ENCODE results near the gene GOLGA6L2.
"Not testable (repeated sequence)": the region's sequence is repeated elsewhere in the genome, so short reads cannot be mapped to it uniquely, and the experiment has no call there.

Gene GOLGA6L2

DNA sequence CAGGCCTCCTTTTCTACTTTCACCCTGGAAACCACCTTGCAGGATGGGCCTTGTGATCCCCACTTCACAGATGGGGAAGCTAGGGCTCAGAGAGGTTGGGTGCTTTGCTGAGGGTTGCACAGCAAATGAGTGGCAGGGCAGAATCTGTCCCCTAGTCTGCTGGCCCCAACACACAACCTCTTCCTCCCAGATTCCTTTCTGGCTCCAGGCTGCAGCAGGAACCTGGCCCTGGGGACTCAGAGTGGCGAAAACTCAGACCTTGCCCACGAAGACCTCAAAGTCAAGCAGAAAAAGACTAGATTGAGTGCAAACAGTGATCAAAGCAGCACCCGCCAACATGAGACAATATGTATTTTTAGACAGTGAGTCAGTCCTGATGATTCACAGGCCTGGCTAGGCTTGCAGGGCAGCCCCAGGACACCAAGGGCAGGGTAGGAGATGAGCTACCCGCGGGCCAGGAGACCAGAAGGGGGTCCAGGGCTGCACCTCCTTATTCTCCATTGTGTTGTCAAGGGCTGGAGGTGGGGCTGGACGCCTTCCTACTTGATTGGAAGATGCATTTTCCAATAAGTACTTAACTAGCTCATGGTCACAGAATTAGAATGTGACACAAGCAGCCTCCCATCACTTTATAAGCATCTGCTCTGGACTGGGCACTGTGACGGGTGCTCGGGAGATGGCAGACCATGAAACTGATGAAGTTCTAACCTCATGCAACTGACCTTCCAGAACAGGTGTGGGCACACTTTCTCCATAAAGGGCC lies 23.9 kb downstream of the GOLGA6L2 start:
- DNase-seq: no peak

DNA sequence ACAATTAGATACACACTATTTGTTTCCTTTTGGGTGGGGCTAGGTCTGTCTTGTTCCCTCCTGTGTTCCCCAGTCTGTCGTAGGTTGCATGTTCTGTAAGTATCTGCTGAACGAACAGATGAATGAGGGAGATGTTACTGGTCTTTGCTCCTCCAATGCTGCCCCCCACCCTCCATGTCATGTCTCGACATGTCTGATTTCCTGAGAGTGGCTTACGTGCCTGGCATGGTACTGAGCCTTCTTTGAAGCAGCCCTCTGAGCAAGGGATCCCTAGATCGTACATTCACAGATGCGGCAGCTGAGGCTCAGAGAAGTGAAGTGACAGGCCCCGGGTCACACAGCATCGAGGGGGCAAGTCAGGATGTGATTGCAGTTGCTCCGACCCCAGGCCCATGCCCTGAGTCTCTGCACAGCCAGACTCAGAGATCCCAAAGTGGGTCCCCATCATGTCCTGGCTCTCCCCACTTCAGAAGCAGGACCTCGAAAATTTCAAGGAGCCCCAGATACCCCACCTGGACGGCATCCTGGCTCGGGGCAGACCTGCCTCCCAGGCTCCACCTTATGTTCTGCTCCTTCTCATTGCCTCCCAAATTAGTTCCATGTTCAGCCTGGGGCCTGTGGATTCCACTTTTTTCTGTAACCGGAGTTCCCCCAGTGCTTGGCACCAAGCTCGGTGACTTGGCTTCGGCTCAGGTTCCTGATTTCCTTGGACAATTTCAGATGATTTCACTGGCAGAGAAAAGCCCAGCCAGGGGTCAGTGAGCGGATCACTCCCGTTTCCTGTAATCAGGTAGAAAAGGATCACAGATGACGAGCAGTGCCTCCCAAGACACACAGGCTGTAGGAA lies 24.7 kb downstream of the GOLGA6L2 start:
- no peak for DNase-seq

DNA sequence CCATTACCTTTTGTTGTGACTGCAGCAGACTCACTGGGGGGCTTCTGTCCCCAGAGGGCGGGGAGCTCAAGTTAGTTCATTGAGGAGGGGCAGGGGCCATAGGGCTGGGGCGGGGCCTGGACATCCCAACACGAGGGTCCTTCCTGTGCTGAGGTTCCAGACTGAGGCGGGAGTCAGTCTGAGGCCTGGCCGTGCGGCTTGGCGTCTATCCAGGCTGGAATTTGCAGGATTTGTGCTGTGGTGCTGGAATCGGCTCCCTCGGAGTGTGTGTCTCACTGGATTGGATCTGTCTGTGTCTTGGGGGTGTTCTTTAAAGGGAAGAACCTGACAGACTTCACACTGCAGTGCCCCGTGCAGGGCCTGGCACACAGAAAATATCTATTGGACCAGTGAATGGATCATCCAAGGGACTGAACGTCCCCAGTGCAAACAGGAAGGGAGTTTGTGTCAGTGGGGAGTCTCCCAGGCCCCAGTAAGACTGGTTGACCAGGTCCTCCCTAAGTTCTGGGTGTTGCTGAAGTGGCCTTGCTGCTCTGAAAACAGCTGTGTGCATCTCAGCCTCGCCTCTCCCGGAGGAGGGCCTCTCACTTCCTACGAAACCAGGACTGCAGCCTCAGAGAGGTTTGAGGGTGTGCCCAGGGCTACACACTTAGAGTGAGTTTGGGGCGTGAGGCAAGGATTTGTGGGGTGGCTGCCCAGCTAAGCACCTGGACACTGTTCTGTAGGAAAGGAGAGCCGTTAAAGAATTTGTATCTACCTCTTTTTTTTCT lies 26.1 kb downstream of the GOLGA6L2 start:
- DNase-seq: no peak

DNA sequence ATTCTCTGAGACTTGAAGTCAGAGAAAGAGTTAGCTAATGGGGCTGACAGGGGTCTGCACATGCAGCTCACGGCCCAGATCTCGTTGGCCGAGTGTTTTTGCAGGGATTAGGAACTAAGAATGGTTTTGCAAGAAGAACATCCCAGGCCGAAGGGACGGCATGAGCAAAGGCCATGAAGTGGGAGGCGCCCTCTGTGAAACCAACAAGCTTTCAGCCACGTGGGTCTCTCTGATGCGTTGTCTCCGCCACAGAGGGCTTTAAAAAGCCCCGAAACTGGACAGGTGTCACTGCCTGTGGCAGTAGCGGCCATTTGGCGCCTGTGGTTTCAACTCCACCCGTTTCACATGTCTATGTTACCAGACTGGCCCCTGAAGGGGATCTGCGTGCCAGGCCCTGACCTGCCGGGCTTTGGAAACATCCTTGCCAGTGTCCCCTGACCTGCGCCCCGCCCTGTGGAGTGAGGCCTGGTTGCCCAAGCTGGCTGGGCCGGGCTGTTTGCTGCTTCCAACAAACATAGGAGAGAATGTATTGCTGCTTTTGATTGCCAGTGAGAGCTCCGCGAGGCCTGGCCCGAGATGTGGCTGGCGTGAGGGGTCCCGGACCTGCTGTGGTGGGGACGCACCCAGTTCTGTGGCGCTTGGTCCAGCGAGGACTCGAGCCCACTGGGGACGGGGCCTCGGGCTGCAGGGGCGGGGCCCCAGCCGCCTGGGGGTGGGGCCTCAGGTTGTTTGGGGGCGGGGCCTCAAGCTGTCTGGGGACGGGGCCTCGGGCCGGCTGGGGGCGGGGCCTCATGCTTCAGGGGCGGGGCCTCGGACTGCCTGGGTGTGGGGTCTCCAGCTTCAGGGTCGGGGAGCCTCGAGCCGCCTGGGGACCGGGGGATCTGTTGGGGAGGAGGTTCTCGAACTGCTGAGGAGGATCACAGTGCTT lies 30.4 kb downstream of the GOLGA6L2 start:
- no peak for DNase-seq

DNA sequence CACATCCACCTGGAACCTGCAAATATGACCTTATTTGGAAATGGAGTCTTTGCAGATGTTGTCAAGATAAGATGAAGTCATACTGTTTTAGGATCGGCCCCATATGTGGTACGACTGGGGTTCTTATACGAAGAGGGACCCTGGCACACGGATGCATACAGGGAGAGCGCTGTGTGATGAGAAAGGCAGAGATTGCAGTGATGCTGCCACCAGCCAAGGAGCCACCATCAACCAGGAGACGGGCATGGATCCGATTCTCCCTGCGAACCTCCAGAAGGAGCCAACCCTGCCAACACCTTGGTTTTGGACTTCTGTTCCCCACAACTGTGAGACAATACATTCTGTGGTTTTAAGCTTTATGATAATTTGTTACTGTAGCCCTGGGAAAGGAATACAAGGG lies 31.2 kb downstream of the GOLGA6L2 start:
- DNase-seq: not testable (repeated sequence)

DNA sequence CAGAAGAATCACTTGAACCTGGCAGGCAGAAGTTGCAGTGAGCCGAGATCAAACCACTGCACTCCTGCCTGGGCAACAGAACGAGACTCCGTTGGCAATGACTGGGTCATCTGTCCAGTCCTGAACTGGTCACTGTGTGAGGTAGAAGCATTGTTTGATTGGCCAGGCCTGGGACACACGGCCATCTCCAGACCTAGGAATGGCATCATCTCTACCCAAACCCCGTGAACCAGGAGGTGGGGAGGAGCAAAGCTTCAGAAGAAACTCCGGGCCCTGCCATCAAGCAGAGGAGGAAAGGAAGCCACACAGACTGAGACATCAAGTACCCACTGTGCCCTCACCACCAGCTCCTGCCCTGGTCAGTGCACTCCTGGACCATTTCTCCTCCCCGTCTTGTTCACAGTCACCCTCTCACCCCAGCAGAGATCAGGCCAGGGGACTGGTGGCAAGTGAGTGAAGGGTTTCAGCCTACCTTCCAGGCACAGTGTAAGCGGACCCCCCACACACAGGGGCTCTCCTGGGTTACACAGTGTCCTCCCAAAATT lies 31.6 kb downstream of the GOLGA6L2 start:
- no peak for DNase-seq

DNA sequence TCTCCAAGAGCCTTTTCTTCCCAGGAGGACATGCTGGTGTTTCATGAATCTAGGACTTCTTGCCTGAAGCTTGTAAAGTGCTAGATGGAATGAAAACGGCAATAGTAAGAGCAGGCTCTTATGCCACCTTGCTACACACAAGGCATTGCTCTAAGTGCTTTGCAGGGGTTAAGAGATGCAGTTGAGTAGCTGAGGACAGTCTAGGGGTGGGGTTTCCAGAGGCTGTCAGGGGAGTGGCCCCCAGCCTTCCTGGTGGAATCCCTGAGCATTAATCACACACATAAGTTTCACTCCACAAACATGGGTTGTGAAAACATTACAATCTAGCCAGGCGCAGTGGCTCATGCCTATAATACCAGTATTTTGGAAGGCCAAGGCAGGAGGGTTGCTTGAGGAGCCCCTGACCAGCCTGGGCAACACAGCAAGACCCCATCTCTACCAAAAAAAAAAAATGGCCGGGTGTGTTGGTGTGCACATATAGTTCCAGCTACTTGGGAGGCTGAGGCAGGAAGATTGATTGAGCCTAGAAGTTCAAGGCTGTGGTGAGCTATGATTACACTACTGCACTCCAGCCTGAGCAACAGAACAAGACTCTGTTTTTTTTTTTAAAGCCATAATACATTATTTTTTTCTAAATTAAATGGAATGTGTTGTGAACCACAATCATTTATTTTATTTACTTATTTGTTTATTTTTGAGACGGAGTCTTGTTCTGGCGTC lies 34.0 kb downstream of the GOLGA6L2 start:
- DNase-seq: not testable (repeated sequence)

DNA sequence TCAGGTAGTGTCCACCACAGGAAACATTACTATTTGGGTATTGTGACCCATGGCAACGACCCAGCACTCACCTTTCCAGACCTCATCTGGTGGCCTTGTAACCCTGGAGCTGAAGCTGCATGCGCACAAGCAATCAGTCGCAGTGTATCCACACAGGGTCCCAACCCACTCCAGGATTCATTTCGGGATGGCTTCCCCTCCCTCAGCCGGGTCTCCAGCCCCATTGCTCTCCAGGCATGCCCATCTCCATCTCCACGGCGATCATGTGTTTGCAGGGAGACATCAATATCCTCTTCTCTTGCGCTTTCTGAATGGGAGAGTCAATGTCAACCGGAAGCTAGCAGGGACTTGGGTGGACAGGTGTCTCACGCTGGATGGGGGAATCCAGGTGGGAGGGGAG lies 35.2 kb downstream of the GOLGA6L2 start:
- no peak for DNase-seq

DNA sequence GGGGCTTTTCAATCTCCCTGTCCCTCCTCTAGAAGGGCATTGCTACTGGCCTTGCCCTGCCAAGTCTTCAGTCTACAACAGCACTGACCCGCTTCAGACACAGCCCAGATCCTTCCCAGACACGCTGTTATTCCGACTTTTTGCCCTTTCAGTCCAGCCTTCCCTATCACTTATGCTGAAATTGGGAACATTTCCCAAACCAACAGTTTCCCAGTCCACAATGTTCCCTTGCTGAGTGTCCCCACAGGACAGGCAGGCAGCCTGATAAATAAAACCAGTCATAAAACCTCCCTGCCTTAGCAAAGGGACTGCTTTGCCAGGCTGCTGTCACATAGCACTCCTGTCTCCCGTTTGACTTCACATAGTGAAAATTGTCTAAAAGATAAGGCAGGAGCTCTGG lies 43.5 kb downstream of the GOLGA6L2 start:
- no peak for DNase-seq

DNA sequence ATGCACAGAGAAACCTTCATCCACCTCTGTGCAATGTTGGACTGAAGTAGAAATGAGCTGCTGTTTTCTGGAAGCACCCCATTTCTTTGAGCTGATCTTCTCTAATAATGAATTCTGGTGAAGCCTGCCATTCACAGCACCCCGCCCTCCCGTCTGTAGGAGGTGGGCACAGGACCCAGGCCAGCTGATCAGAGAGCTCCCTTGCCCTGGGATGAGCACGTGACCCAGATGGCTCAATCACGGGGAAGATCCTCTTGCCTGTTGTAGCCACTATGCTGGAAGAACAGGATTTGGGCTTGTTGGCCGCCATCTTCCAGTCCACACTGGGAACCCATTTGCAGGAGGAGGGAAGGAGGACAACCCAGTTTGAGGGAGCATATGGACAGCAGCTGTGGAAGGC lies 44.5 kb downstream of the GOLGA6L2 start:
- no peak for DNase-seq

DNA sequence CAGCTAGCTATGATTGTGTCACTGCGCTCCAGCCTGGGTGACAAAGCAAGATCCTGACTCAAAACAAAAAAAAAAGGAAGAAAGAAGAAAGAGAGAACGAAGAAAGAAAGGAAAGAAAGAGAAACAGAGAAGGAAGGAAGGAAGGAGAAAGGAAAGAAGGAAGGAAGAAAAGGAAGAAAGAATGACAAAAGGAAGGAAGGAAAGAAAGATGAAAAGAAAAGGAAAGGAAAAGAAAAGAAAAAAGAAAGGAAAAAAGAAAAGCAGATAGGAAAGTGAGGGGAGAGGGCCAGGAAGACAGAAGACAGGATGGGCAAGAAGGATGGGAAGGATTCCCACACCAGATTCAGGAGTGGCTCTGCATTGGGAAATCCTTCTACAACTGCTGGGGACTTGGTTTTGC lies 44.9 kb downstream of the GOLGA6L2 start:
- no peak for DNase-seq

DNA sequence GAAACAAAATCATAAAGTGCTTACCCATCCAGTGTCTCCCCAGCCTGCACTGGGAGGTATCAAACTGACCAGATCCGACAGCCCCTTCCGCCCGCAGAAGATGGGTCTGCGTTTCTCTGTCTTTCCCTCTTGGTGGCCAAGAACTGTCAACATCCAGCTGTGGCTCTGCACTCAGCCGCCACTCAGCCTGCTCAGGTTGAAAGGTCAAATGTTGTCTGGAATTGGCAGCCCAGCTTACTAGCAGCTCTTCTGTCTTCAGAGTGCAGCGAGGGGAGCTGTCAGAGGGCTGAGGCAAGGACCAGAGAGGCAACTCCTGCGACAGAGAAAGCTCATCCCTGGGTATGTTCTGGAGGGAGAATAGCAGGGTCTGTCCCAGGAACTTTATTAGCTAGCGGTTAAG lies 45.4 kb downstream of the GOLGA6L2 start:
- DNase-seq: no peak

DNA sequence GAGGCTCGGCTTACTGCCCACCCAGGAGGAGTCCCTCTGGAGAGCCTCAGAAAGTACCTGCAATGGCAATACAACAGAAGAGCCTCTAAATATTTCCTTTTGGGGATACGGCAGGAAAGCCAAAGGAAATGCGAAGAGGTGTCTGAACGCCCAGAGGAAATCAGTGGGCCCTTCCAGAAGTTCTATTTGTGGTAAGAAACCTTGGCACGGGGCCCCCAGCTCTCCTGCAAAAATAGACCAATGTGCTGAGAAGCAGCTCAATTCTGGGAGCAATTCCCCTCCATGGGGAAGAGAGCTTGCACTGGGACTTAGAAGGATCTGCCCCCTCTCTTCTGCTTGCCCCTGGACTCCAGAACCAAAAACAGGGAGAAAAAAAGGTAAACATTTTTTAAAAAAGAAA lies 47.8 kb downstream of the GOLGA6L2 start:
- not testable (repeated sequence) for DNase-seq

DNA sequence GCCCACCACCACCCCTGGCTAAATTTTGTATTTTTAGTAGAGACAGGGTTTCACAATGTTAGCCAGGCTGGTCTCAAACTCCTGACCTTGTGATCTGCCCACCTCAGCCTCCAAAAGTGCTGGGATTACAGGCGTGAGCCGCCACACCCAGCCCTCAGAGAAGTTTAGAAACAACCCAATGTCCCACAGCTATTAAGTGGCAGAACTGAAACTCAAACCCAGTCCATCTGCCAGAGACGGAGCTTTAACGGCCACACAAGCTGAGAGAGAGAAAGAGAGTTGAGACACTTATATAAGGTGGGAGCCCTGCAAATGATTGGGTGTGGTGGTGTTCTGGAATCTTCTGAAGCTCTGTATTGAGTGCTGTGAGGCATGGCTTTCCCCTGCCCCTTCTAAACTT lies 48.7 kb downstream of the GOLGA6L2 start:
- DNase-seq: not testable (repeated sequence)

DNA sequence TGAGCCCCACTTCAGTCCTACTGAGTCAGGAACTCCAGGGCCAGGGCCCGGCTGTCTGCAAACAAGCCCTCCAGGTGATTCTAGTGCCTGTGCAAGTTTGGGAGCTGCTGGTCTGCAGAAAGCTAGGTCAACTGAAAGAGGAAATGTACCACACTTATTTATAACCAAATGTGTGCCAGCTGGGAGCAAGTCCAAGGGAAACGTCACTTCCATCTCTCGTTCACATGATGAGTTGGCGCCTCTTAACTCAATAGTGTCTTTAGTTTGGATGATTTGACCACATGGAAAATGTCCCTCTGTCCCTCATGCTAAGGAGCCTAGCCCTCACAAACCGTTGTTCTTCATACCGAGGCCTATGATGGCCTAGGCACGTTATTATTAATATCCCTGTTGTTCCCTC lies 49.3 kb downstream of the GOLGA6L2 start:
- no peak for DNase-seq

DNA sequence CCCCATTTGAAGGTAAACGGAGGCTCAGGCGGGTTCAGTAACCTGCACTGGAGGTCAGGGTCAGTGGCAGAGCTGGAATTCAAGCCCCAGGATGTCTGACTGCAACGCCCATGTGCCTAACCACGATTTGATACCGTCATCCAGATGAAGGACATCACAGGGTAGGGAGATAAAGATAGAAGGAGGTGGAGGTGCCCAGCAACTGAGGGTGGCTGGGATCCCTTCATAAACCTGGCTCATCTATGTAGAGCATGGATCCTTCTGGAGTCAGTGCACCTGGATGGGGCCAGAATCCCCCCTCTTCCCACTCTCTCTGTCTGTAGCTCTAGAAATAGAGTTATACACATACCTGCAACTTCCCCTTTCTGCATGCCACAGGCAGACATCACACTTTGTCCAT lies 51.2 kb downstream of the GOLGA6L2 start:
- DNase-seq: no peak

DNA sequence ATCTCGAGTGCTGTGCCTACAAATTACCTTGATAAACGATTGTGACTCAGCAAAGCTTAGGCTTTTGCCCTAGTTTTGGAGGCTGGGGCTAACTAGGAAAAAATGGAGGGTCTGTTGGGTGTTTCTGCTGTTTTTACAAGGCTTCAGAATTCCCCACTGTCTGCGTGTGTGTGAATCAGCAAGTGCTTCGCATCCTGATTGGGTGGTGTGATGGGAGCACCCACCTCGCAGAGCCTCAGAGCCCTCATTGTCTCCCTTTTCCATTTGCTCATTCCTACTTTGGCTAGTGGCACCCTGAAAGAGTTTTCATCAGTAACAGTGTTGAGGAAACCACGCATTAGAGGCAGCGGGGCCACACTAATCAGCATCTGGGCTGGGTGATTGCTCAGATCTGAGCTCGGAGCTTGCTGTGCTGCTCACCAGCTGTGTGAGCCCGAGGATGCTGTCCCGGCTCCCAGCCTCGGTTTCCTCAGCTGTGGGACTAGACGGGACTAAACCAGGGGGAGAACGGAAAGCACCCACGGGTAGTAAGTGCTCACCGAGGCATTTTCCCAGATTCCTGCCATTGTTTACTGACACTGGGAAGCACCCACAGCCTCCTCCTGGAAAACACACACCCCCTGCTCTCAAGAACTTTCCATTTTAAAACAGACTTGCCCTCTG lies 51.9 kb downstream of the GOLGA6L2 start:
- DNase-seq: no peak

Data from HCEC 1CT (cell line).